Erythroblast (primary cell): Measurements from ENCODE around the gene BRD9.

Source experiments
- GATA1 ChIP-seq: IDR thresholded peaks from 2 replicates; pipeline ENCODE4 v1.6.1; 2011; ENCODE audit warnings: low read depth, mild to moderate bottlenecking, control low read depth, low read length, moderate library complexity
- POLR2A ChIP-seq: IDR thresholded peaks from 2 replicates; pipeline ENCODE4 v1.6.1; 2011; ENCODE audit warnings: mild to moderate bottlenecking, low read length

DNA sequence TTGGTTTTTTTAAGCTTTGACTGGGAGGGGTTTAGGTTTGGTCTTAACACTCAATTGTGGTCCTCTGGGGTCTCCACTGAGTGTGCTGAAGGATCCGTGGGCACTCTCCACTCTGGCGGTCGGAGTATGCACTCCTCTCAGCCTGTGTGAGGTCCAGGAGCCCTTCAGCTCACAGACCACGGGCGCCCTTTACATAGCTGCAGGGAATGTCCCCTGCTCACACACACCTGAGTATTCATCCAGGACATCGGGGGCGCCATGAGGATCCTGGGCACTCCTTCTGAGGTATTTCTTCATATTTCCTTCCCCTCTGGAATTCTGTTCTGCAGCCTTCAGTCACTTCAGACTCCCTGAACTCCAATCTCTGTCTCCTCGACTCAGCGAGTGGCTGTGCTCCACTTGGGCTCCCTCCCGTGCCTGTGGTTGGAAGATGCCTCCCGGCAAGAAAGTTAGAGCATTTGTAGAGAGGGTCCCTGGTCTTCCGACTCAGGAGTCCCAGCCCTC, 12.6 kb upstream of the BRD9 start:
- no peak for TF ChIP-seq POLR2A
- no peak for TF ChIP-seq GATA1
